Measurements from ENCODE around the gene NPTN.
A peak's percentile ranks its signal among the peaks of the same experiment; 100 is the strongest.
"Not testable (repeated sequence)": the region's sequence is repeated elsewhere in the genome, so short reads cannot be mapped to it uniquely, and the experiment has no call there.

Gene NPTN

GRCh38 chr15:73578026-73578425 lies 55.2 kb downstream of the NPTN start:
- no peak for DNase-seq (ENCODE audit: low read depth, low spot score)
- H3K4me3 ChIP-seq (ENCODE audit: low read length) = no peak overlapping the region

DNA sequence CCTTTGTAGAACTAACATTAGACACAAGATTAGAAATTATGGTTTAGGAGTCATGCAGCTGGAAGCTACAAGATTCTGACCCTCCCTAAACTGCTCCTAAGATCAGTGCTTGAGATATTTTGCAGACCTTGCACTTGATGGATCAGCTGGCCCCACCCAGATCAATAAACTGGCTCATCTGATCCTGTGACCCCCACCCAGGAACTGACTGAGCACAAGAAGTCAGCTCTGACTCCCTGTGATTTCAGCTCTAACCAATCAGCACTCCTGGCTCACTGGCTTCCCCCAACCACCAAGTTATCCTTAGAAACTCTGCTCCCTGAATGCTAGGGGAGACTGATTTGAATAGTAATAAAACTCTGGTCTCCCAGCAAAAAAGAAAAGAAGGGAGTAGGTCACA lies 55.6 kb downstream of the NPTN start:
- DNase-seq (ENCODE audit: low read depth, low spot score); H3K4me3 ChIP-seq (ENCODE audit: low read length): not testable (repeated sequence)

DNA sequence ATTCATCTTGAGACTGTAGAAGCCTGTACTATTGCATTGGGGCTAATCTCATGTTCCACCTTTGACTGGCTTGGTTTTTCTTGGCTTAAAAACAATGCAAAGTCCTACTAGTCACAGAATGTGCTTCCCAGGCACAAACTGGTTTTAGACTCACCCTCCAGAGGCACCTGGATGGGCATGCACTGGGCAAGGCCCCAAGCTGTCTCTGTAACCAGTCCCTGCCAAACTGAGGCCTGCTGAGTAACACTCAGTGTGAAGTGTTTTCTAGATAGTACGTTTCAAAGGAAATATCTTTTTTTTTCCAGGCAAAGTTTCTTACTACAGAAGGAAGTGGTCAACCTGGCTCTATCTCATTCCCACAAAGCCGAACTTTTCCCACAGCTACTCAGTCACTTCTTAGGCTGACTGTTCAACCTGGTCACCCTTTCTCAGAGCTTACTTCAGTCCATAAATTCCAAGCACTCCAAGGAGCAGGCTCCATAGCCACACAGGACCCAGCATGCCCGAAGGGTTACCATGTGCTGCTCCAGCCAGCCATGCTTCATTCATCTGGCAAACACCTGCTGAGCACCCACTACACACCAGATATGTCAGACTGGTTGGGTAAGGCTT lies 57.4 kb downstream of the NPTN start:
- no peak overlapping the region for H3K4me3 ChIP-seq (ENCODE audit: low read length)
- DNase-seq (ENCODE audit: low read depth, low spot score) = no peak

DNA sequence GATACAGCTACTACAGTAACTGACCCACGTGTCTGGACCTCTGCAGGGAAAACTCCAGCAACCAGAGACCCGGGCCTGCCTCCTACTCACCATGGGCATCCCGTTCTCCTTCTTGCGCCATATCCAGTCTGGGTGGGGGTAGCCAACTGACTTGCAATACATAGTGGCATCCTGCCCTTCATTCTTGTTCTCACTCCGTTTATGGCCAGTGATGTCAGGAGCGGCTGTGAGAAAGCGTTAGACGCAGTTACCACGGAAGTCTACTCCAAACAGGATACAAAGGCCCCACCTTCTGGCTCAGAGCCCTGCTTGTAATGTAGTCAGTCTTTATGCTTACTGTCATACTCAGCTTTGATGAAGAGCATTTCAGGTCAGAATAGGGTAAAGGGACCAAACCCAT lies 59.6 kb downstream of the NPTN start:
- H3K4me3 ChIP-seq (ENCODE audit: low read length) = no peak overlapping the region

GRCh38 chr15:73573037-73573436 lies 60.2 kb downstream of the NPTN start:
- no peak for DNase-seq (ENCODE audit: low read depth, low spot score)
- H3K4me3 ChIP-seq (ENCODE audit: low read length) = no peak overlapping the region

More for the DNA sequence above, 59.6 kb downstream of the NPTN start:
- DNase-seq (ENCODE audit: low read depth, low spot score) = no peak

DNA sequence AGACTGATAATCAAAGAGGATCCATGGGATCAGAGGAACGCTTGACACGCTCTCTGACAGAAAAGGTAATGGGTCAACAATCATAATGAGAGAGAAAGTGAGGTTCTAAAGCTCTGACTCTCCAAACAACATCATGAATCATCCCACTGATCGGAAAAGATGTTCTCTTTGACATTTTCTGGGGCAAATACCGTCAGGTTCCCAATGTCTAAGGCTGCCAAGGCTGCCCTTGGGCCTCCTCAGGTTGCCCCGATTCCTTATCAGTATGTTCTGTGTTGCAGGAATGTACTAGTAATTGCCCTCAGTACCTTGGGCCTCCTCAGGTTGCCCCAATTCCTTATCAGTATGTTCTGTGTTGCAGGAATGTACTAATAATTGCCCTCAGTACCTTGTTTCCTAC lies 60.9 kb downstream of the NPTN start:
- DNase-seq (ENCODE audit: low read depth, low spot score) = no peak
- H3K4me3 ChIP-seq (ENCODE audit: low read length) = no peak overlapping the region

DNA sequence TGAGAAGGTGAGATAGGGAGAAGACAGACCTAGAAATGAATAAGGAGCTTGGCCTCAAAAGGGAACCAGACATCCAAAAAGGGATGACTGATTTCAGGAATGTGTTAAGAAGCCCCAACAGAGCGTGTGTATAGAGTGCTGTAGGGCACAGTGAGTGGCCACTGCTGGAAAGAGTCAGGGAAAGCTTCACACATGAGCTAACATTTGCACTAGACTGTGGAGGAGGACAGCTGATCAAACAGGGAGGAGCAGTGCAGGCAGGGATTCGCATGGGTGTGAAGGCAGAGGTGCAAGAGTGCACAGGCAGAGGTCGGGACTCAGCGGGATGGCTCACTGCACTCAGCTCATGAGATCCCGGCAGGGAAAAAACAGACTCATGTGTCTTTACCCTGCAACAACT lies 61.8 kb downstream of the NPTN start:
- H3K4me3 ChIP-seq (ENCODE audit: low read length) = no peak overlapping the region
- no peak for DNase-seq (ENCODE audit: low read depth, low spot score)

GRCh38 chr15:73570355-73571032 lies 62.7 kb downstream of the NPTN start:
- DNase-seq (ENCODE audit: low read depth, low spot score) = no peak
- no peak overlapping the region for H3K4me3 ChIP-seq (ENCODE audit: low read length)

DNA sequence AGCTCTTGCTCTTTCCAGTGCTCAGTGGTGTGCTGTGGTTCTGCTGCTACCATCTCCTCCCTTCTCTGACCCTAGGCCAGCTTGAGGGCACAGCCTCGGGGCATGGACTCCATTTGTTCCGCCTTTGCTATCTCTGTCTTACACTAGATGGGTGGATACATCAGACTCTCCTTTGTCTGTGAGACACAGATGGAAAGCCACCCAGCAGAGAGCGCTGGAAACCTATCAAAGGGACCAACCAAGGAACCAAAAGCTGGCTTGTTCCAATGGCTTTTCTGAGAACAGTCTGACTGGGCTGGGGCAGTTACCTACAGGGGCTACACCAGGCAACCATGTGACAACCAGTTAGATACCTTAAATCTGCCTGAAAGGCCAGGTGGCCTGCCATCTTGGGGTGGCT lies 63.8 kb downstream of the NPTN start:
- no peak for DNase-seq (ENCODE audit: low read depth, low spot score)
- H3K4me3 ChIP-seq (ENCODE audit: low read length) = no peak overlapping the region

DNA sequence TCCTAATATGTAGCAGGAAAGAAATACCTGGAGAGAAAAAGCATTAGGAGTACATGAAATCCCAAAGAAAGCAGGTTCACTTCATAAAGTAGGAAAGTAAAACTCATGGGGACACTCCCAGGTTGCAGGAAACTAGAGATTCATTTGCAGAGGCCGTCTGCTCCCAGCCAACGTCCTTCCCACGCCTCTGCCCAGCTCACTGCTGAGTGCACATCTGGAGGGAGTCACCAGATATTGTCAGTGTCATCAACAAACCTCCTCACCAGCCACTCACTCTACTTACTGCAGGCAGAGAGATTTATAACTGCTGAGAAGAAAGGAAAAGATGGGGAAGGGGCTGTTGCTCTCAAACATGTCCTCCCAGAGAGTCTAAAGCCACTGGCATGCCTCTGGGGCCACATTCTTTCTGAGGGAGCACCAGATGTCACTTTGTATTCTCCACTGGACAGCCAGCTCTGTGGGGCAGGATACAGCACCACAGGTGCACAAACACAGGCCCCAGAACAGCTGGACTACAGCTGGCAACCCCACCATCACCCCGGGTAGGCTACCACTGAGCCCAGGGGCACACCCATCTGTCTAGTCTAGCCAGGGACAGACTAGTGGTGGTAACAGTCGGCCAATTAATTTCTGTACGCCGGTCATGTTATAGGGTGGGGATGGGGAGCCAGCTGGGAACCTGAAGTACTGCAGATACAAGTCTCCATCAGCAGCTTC lies 64.5 kb downstream of the NPTN start:
- DNase-seq (ENCODE audit: low read depth, low spot score) = no peak
- H3K4me3 ChIP-seq (ENCODE audit: low read length) = no peak overlapping the region

DNA sequence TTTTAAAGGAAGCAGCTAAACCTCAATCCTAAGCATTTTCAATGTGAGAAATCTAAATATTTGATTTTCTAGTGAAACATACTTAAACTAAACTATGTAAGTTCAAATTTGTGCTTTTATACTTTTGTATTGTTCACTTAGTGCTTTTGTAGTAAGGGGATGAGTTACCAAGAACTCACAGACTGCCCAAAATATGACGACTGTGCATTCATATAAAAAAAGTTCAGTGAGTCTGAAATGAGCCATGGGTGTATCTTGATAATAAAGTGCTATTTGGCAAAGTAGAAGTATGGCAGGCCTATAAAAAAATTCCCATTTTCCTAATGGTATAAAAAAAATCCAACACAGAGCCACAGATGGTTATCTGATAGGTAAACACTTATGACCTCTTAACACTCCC lies 66.2 kb downstream of the NPTN start:
- no peak for DNase-seq (ENCODE audit: low read depth, low spot score)
- no peak overlapping the region for H3K4me3 ChIP-seq (ENCODE audit: low read length)

DNA sequence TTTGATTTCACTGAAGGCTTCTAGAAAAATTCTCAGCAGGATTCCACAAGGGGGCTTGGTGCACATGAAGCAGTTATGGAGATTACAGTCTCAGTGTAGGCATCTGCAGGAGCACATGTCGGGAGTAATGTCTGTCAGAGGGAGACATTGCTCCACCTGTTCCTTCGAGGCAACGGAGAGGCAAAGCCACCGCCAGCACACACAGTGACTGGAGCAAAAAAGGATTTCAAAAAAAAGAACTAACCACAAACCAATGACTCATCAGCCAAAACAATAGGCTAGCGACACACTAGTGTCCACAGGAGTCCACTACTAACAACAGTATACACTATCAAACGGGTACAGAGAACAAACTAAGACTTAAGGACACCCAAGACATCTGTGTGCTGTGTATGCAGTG lies 68.9 kb downstream of the NPTN start:
- H3K4me3 ChIP-seq (ENCODE audit: low read length) = no peak overlapping the region
- no peak for DNase-seq (ENCODE audit: low read depth, low spot score)

DNA sequence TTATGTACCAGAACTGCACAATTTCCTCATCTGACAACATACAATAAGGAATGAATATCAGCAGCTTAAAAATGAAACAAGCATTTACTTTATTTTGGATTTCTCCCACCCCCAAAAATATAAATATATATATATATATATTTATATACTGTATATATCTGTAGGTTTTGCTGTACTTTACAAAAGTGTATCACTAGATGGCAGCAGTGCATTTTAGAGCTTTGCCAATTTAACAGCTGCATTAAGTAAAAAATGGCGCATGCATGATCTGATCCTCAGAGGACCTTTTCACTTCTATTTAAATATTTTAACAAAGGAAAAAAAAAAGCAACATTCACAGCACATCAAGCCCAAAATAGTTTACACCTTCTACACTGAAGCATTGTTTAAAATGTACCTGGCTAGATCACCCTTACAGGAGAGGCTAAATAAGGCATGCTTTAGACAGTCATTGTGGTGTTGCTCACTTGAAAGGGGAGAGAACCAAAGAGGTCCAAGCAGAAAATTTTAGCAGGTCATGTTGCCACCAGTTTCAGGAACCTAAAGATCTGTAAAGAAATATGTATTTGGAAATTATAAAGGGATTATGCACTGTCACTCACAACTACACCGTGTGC lies 72.6 kb downstream of the NPTN start:
- peak; percentile 74 for DNase-seq (ENCODE audit: low read depth, low spot score)
- no peak overlapping the region for H3K4me3 ChIP-seq (ENCODE audit: low read length)

DNA sequence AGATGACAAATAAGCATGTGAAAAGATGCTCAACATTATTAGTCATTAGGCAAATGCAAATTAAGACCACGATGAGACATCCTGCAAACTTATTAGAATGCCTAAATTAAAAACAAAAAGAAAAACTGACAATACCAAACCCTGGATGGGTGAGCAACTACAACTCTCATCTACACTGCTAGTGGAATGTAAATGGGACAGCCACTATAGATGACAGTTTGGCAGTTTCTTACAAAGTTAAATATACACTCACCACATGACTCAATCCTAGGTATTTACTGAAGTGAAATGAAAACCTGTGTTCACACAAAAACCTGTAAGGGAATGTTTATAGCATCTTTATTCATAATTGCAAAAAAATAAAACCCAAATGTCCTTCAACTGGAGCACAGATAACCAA lies 74.7 kb downstream of the NPTN start:
- no peak overlapping the region for H3K4me3 ChIP-seq (ENCODE audit: low read length)
- no peak for DNase-seq (ENCODE audit: low read depth, low spot score)

GRCh38 chr15:73555080-73555479 lies 78.1 kb downstream of the NPTN start:
- no peak for DNase-seq (ENCODE audit: low read depth, low spot score)

GRCh38 chr15:73550190-73550589 lies 83.0 kb downstream of the NPTN start:
- H3K4me3 ChIP-seq (ENCODE audit: low read length) = no peak overlapping the region
- DNase-seq (ENCODE audit: low read depth, low spot score) = no peak

More at GRCh38 chr15:73555080-73555479, 78.1 kb downstream of the NPTN start:
- 0 out of 2 replicates have a peak overlapping the region, but pooled peaks have one; percentile 2 for H3K4me3 ChIP-seq (ENCODE audit: low read length)

DNA sequence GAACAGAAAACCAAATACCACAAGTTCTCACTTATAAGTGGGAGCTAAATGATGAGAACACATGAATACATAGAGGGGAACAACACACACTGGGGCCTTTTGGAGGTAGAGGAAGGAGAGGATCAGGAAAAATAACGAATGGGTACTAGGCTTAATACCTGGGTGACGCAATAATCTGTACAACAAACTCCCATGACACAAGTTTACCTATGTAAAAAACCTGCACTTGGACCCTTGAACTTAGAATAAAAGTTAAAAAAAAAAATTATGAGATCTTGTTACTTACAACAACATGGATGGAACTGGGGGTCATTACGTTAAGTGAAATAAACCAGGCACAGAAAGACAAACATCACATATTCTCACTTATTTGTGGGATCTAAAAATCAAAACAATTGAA lies 84.3 kb downstream of the NPTN start:
- not testable (repeated sequence) for DNase-seq (ENCODE audit: low read depth, low spot score); H3K4me3 ChIP-seq (ENCODE audit: low read length)

GRCh38 chr15:73541479-73541878 lies 91.7 kb downstream of the NPTN start:
- DNase-seq (ENCODE audit: low read depth, low spot score) = no peak
- no peak overlapping the region for H3K4me3 ChIP-seq (ENCODE audit: low read length)

- no peak overlapping the region for H3K4me3 ChIP-seq (ENCODE audit: low read length)
- DNase-seq (ENCODE audit: low read depth, low spot score) = no peak
These were observed 93.0 kb downstream of the NPTN start for GRCh38 chr15:73540161-73540560.
